OCI-LY1 (cell line): Measurements from ENCODE around the gene SEPHS1.
"Not testable (repeated sequence)": the region's sequence is repeated elsewhere in the genome, so short reads cannot be mapped to it uniquely, and the experiment has no call there.

ENCODE experiments used
- H2AFZ ChIP-seq: fragments of 200-600 bp; sonication (generic), shearing (Covaris generic); 2 replicates; pipeline ENCODE4 v1.6.0; 2014; ENCODE audit warnings: antibody characterized with exemption, mild to moderate bottlenecking, low read length
- H3F3A ChIP-seq: fragments of 200-600 bp; sonication (generic), shearing (Covaris generic); 2 replicates; pipeline ENCODE4 v1.6.0; 2014; ENCODE audit warnings: mild to moderate bottlenecking, antibody characterized with exemption, low read length, moderate library complexity; ENCODE audit not compliant: insufficient read depth
- H3K27ac ChIP-seq: fragments of 200-600 bp; sonication (generic); 2 replicates; pipeline ENCODE4 v1.5.1; 2014; ENCODE audit warnings: low read length, mixed run types, mild to moderate bottlenecking, low read depth; ENCODE audit not compliant: poor library complexity, severe bottlenecking
- H3K27me3 ChIP-seq: fragments of 200-600 bp; sonication (generic); 2 replicates; pipeline ENCODE4 v1.6.0; 2014; ENCODE audit warnings: antibody characterized with exemption, mild to moderate bottlenecking, low read length, moderate library complexity; ENCODE audit not compliant: insufficient read depth
- H3K36me3 ChIP-seq: fragments of 200-600 bp; sonication (generic); 2 replicates; pipeline ENCODE4 v1.6.1; 2014; ENCODE audit warnings: mild to moderate bottlenecking, antibody characterized with exemption, low read length, moderate library complexity, mixed read lengths; ENCODE audit not compliant: insufficient read depth
- H3K4me1 ChIP-seq: fragments of 200-600 bp; sonication (generic); 2 replicates; pipeline ENCODE4 v1.5.1; 2014; ENCODE audit warnings: mild to moderate bottlenecking, low read length, moderate library complexity; ENCODE audit not compliant: insufficient read depth, severe bottlenecking
- H3K4me2 ChIP-seq: fragments of 200-600 bp; sonication (generic), shearing (Covaris generic); 2 replicates; pipeline ENCODE4 v1.6.1; 2014; ENCODE audit warnings: low read length
- H3K4me3 ChIP-seq: fragments of 200-600 bp; sonication (generic); 2 replicates; pipeline ENCODE4 v1.5.1; 2014; ENCODE audit warnings: low read length, low read depth, mild to moderate bottlenecking, mixed read lengths; ENCODE audit not compliant: poor library complexity, severe bottlenecking
- H3K79me2 ChIP-seq: fragments of 200-600 bp; shearing (Covaris generic); 2 replicates; pipeline ENCODE4 v1.6.1; 2016; ENCODE audit warnings: mixed run types, low read length, mixed read lengths; ENCODE audit not compliant: insufficient read depth
- H3K9ac ChIP-seq: fragments of 200-600 bp; sonication (generic), shearing (Covaris generic); 2 replicates; pipeline ENCODE4 v1.6.1; 2014; ENCODE audit warnings: mild to moderate bottlenecking, low read length, mixed read lengths
- H3K9me2 ChIP-seq: fragments of 200-600 bp; sonication (generic), shearing (Covaris generic); 2 replicates; pipeline ENCODE4 v1.6.1; 2014; ENCODE audit warnings: low read depth, mild to moderate bottlenecking, low read length, mixed read lengths
- H3K9me3 ChIP-seq: fragments of 200-600 bp; shearing (Covaris generic); 2 replicates; pipeline ENCODE4 v1.6.1; 2014; ENCODE audit warnings: low read length, mixed read lengths
- H4K20me1 ChIP-seq: fragments of 200-600 bp; sonication (generic), shearing (Covaris generic); 2 replicates; pipeline ENCODE4 v1.6.0; 2016; ENCODE audit warnings: mild to moderate bottlenecking, low read length; ENCODE audit not compliant: insufficient read depth
- EZH2 ChIP-seq: fragments of 200-600 bp; sonication (generic), shearing (Covaris generic); IDR thresholded peaks from 2 replicates; pipeline ENCODE4 v1.8.0; 2017; ENCODE audit warnings: borderline replicate concordance, mixed run types, mild to moderate bottlenecking, antibody characterized with exemption, low read length, moderate library complexity, mixed read lengths
- TF ChIP-seq, protein P1 (sequence below): fragments of 200-600 bp; sonication (generic), shearing (Covaris generic); IDR thresholded peaks from 2 replicates; pipeline ENCODE4 v1.5.1; 2017; ENCODE audit warnings: mild to moderate bottlenecking, antibody characterized with exemption, low read length, moderate library complexity, mixed read lengths

Gene SEPHS1

DNA sequence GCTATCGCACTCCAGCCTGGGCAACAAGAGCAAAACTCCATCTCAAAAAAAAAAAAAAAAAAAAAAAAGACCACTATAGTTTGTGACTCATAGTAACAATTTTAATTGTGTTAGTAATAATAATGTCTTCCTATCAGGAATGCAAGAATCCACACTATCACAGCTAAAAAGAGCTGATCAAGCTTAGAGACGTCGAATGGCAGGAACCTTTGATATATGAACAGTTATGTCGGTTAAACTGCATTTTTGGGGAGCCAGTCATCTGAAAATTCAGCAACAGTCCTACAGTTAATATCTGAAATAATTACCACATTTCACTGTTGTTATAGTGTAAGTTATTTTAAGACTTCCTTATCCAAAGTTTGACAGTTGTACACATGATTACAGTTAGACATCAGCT is 57.0 kb downstream of the SEPHS1 start:
- Histone ChIP-seq H3K4me3 (no peak overlapping the region), H3F3A (no peaks in the 10 kb centered on the region), H3K4me2 (no peak overlapping the region)

DNA sequence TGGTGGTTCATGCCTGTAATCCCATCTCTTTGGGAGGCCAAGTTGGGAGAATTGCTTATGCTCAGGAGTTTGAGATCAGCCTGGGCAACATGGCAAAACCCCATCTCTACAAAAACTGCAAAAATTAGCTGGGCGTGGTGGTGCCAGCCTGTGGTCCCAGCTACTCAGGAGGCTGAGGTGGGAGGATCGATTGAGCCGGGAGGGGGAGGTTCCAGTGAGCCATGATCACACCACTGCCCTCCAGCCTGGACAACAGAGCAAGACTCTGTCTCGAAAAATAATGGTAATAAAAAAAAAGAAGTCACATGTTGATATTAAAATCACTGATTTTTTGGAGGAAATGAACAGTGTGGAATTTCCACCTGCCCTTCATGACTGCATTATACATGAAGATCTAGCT is 64.0 kb downstream of the SEPHS1 start:
- Histone ChIP-seq H2AFZ (no peak overlapping the region), H3K27ac (no peak overlapping the region), H3K4me1 (no peaks in the 10 kb centered on the region), H3K79me2 (no peaks in the 10 kb centered on the region), H3K4me3 (no peak overlapping the region), H3K4me2 (no peak overlapping the region), H4K20me1 (no peaks in the 10 kb centered on the region), H3K27me3 (no peaks in the 10 kb centered on the region), H3K9me2 (no peaks in the 10 kb centered on the region), H3K9ac (no peak overlapping the region), H3K36me3 (no peaks in the 10 kb centered on the region), H3K9me3 (no peaks in the 10 kb centered on the region), H3F3A (no peaks in the 10 kb centered on the region)
- TF ChIP-seq EZH2: no peak
- TF ChIP-seq, protein P1, sequence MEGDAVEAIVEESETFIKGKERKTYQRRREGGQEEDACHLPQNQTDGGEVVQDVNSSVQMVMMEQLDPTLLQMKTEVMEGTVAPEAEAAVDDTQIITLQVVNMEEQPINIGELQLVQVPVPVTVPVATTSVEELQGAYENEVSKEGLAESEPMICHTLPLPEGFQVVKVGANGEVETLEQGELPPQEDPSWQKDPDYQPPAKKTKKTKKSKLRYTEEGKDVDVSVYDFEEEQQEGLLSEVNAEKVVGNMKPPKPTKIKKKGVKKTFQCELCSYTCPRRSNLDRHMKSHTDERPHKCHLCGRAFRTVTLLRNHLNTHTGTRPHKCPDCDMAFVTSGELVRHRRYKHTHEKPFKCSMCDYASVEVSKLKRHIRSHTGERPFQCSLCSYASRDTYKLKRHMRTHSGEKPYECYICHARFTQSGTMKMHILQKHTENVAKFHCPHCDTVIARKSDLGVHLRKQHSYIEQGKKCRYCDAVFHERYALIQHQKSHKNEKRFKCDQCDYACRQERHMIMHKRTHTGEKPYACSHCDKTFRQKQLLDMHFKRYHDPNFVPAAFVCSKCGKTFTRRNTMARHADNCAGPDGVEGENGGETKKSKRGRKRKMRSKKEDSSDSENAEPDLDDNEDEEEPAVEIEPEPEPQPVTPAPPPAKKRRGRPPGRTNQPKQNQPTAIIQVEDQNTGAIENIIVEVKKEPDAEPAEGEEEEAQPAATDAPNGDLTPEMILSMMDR: no peak

More for the DNA sequence above, 57.0 kb downstream of the SEPHS1 start:
- no peak overlapping the region for H2AFZ ChIP-seq
- H4K20me1 ChIP-seq: no peaks in the 10 kb centered on the region
- H3K4me1 ChIP-seq: no peaks in the 10 kb centered on the region
- no peak overlapping the region for H3K9ac ChIP-seq
- no peaks in the 10 kb centered on the region for H3K27me3 ChIP-seq
- no peak for TF ChIP-seq EZH2
- TF ChIP-seq, protein P1: no peak
- no peaks in the 10 kb centered on the region for H3K9me3 ChIP-seq
- H3K27ac ChIP-seq: no peak overlapping the region
- no peaks in the 10 kb centered on the region for H3K36me3 ChIP-seq
- H3K79me2 ChIP-seq: no peaks in the 10 kb centered on the region
- H3K9me2 ChIP-seq: no peaks in the 10 kb centered on the region

DNA sequence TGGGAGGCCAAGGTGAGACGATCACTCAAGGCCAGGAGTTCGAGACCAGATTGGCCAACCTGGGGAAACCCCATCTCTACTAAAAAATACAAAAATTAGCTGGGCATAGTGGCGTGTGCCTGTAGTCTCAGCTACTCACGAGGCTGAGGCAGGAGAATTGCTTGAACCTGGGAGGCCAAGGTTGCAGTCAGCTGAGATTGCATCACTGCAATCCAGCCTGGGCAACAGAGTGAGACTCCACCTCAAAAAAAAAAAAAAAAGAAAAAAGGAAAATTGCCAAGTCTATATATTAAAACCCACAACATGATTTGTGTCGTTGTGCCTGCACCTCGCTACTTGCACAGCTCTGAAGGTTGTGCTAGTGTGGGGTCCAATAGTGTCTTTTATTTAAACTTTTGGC is 65.7 kb downstream of the SEPHS1 start:
- not testable (repeated sequence) for H3K79me2 ChIP-seq, H3K27ac ChIP-seq, H3F3A ChIP-seq, H3K9me2 ChIP-seq, H3K36me3 ChIP-seq, H3K4me3 ChIP-seq, H3K9ac ChIP-seq, H3K4me2 ChIP-seq, H3K9me3 ChIP-seq, H3K27me3 ChIP-seq, H2AFZ ChIP-seq, H4K20me1 ChIP-seq, H3K4me1 ChIP-seq

DNA sequence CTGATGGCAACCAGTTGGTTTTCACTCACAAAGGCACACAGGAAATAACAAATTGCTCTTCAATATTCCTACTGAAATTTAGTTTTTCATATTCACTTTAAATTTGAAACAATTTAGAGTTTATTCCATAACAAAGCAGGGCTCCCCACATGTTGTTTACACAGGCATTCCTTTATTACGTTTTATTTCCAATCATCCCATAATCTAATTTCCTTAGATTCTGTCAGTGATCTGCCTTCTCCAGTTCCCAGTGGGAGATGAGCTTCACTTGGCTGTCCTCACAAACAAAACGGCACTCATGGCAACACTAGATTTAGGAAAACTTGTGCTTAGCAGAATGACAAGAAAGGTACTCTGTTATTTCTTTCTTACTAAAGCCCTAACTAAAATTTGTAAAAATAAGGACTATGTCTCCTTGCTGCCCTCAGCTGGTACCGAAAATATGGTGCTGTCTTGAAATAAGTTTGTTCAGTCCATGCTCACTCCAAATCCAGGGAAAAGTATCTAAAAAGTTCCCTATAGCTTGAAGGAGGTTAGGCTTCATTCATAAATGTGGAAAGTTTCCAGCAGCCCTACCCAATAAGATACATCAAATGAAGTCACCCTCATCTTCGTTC is 71.2 kb downstream of the SEPHS1 start:
- TF ChIP-seq EZH2: no peak
- TF ChIP-seq, protein P1: no peak
- Histone ChIP-seq H3K4me3 (no peak overlapping the region), H3K9me2 (no peaks in the 10 kb centered on the region), H3K27ac (no peak overlapping the region), H3K79me2 (no peaks in the 10 kb centered on the region), H3F3A (no peaks in the 10 kb centered on the region), H2AFZ (no peak overlapping the region), H3K27me3 (no peaks in the 10 kb centered on the region), H3K9ac (no peak overlapping the region), H3K9me3 (no peaks in the 10 kb centered on the region), H3K4me1 (peaks cover 11% of the 10 kb centered on the region), H3K4me2 (no peak overlapping the region), H4K20me1 (no peaks in the 10 kb centered on the region), H3K36me3 (no peaks in the 10 kb centered on the region)

DNA sequence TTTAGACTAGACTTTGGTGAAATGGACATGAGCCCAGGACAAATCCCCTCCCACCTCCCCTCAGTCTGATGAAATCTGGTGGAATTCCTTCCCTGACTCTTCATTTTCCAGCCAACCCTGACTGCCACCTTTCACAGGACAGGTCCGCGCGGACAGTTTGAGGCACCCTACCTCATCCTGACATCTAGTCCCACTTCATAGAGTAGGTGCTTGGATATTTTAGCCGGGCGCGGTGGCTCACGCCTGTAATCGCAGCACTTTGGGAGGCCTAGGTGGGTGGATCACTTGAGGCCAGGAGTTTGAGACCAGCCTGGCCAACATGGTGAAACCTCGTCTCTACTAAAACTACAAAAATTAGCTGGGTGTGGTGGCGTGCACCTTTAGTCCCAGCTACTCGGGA is 71.9 kb downstream of the SEPHS1 start:
- H3K27me3 ChIP-seq, H3K9me2 ChIP-seq, H3K4me2 ChIP-seq, H2AFZ ChIP-seq, H3K9me3 ChIP-seq, H3K79me2 ChIP-seq, H3K9ac ChIP-seq, H4K20me1 ChIP-seq, H3K36me3 ChIP-seq, H3K27ac ChIP-seq, H3K4me3 ChIP-seq, H3F3A ChIP-seq: not testable (repeated sequence)
- H3K4me1 ChIP-seq: peaks cover 19% of the 10 kb centered on the region
